Osteocyte (in vitro differentiated cells): ENCODE data around the gene CEP135. TPM values are rescaled to one million over a fixed set of nuclear protein-coding genes. Genes with fewer than 3 reads are reported as not detected.

Experiments used
- DNase-seq: peaks from one replicate; pipeline ENCODE4 v3.0.0; 2021; ENCODE audit warnings: mixed read lengths; ENCODE audit not compliant: unreplicated experiment; ENCODE audit errors: extremely low spot score
- H3K27ac Mint-ChIP-seq: one replicate; pipeline ENCODE4 v1.8.0; 2021; ENCODE audit warnings: mild to moderate bottlenecking, mixed read lengths; ENCODE audit not compliant: unreplicated experiment
- H3K27me3 Mint-ChIP-seq: one replicate; pipeline ENCODE4 v1.8.0; 2021; ENCODE audit warnings: mixed read lengths; ENCODE audit not compliant: unreplicated experiment
- H3K36me3 Mint-ChIP-seq: one replicate; pipeline ENCODE4 v1.8.0; 2021; ENCODE audit warnings: mixed read lengths; ENCODE audit not compliant: unreplicated experiment
- H3K4me1 Mint-ChIP-seq: one replicate; pipeline ENCODE4 v1.8.0; 2021; ENCODE audit warnings: mixed read lengths; ENCODE audit not compliant: unreplicated experiment
- H3K4me3 Mint-ChIP-seq: one replicate; pipeline ENCODE4 v1.8.0; 2021; ENCODE audit warnings: mild to moderate bottlenecking, moderate library complexity, mixed read lengths; ENCODE audit not compliant: unreplicated experiment
- H3K9me3 Mint-ChIP-seq: one replicate; pipeline ENCODE4 v1.8.0; 2021; ENCODE audit warnings: mixed read lengths; ENCODE audit not compliant: unreplicated experiment
- total RNA-seq: library from RNA; stranded (reverse); gene quantifications from 2 replicates; pipeline ENCODE4 v1.2.1, GENCODE V29; 2021
- TF ChIP-seq, protein P1 (sequence below): fragments of 200-600 bp; sonication (generic); IDR thresholded peaks from 2 replicates; pipeline ENCODE4 v1.5.0; 2021; ENCODE audit warnings: antibody characterized with exemption, mild to moderate bottlenecking, moderate library complexity

Gene CEP135
- total RNA-seq, 1 donor from 2014 or later: 11.8 TPM

DNA sequence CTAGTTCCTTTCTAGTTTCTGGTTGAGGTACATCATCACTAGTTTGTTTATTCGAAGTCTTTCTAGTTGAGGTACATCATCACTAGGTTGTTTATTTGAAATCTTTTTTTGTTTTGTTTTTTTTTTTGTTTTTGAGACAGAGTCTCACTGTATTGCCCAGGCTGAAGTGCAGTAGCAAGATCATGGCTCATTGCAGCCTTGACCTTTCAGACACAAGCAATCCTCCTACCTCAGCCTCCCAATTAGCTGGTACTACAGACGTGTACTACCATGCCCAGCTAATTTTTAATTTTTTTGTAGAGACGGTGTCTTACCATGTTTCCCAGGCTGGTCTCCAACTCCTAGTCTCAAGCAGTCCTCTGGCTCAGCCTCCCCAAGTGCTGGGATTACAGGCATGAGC, 54.9 kb downstream of the CEP135 start:
- no peaks in the 10 kb centered on the region for H3K27me3 Mint-ChIP-seq
- H3K9me3 Mint-ChIP-seq: peaks cover 19% of the 10 kb centered on the region
- no peak overlapping the region for H3K4me3 Mint-ChIP-seq
- no peaks in the 10 kb centered on the region for H3K4me1 Mint-ChIP-seq
- peaks cover 71% of the 10 kb centered on the region for H3K36me3 Mint-ChIP-seq
- no peak overlapping the region for H3K27ac Mint-ChIP-seq
- no peak for DNase-seq
- TF ChIP-seq, protein P1, sequence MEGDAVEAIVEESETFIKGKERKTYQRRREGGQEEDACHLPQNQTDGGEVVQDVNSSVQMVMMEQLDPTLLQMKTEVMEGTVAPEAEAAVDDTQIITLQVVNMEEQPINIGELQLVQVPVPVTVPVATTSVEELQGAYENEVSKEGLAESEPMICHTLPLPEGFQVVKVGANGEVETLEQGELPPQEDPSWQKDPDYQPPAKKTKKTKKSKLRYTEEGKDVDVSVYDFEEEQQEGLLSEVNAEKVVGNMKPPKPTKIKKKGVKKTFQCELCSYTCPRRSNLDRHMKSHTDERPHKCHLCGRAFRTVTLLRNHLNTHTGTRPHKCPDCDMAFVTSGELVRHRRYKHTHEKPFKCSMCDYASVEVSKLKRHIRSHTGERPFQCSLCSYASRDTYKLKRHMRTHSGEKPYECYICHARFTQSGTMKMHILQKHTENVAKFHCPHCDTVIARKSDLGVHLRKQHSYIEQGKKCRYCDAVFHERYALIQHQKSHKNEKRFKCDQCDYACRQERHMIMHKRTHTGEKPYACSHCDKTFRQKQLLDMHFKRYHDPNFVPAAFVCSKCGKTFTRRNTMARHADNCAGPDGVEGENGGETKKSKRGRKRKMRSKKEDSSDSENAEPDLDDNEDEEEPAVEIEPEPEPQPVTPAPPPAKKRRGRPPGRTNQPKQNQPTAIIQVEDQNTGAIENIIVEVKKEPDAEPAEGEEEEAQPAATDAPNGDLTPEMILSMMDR: no peak

DNA sequence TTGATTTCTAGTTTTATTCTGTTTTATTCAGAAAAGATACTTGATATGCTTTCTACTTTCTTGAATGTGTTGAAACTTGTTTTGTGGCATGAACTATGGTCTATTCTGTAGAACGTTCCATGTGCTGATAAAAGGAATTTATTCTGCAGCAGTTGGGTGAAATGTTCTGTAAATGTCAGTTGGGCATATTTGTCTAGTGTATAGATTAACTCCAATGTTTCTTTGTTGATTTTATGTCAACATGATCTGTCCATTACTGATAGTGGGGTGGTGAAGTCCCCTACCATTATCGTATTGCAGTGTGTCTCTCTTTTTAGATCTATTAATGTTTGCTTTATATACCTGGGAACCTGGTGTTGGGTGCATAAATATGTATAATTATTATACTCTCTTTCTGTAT, 55.5 kb downstream of the CEP135 start:
- DNase-seq: no peak
- H3K27ac Mint-ChIP-seq: no peak overlapping the region
- no peak overlapping the region for H3K4me3 Mint-ChIP-seq
- TF ChIP-seq, protein P1: no peak
- H3K27me3 Mint-ChIP-seq: no peaks in the 10 kb centered on the region
- H3K36me3 Mint-ChIP-seq: peaks cover 67% of the 10 kb centered on the region
- peaks cover 19% of the 10 kb centered on the region for H3K9me3 Mint-ChIP-seq
- no peaks in the 10 kb centered on the region for H3K4me1 Mint-ChIP-seq

DNA sequence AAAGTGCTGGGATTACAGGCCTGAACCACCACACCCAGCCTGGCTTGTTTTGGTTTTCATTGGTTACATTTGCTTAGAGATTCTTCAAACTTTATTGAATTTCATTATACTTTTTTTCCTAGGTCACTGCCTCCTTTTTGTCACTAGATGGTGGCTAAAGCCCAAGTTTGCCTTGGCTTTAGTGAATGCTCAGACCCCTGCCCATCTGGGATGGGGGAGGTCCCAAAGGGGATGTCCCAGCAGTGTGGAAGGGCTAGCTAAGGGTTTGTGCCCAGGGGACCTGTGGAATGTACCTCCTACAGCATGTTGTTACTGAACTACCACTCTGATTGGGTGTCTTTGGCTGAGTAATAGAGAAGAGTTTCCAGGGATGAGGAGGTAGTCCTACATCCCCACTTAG, 58.4 kb downstream of the CEP135 start:
- Mint-ChIP-seq H3K27me3 (no peaks in the 10 kb centered on the region), H3K27ac (no peak overlapping the region), H3K36me3 (peaks cover 64% of the 10 kb centered on the region), H3K4me3 (no peak overlapping the region), H3K4me1 (no peaks in the 10 kb centered on the region), H3K9me3 (peaks cover 9% of the 10 kb centered on the region)
- TF ChIP-seq, protein P1: no peak
- no peak for DNase-seq

DNA sequence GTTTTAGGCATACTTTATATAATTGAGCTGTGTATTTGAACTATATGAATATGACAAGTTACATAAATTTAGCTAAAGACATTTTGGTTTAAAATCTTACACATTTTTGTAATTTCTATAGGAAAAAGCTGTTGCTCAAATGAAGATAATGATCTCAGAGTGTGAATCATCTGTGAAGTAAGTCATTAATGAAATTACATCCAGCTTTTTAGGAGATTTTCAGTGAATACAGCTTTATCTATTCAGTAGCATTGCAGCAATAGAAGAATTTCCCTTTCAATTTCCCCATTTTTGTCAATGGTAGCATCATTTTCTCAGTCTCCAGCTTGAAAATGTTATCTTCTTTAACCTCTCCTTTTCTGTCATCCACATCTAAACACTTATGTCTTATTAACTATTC, 59.5 kb downstream of the CEP135 start:
- peaks cover 65% of the 10 kb centered on the region for H3K36me3 Mint-ChIP-seq
- H3K4me3 Mint-ChIP-seq: no peak overlapping the region
- H3K4me1 Mint-ChIP-seq: no peaks in the 10 kb centered on the region
- no peak for DNase-seq
- peaks cover 4% of the 10 kb centered on the region for H3K9me3 Mint-ChIP-seq
- TF ChIP-seq, protein P1: no peak
- no peak overlapping the region for H3K27ac Mint-ChIP-seq
- H3K27me3 Mint-ChIP-seq: no peaks in the 10 kb centered on the region

DNA sequence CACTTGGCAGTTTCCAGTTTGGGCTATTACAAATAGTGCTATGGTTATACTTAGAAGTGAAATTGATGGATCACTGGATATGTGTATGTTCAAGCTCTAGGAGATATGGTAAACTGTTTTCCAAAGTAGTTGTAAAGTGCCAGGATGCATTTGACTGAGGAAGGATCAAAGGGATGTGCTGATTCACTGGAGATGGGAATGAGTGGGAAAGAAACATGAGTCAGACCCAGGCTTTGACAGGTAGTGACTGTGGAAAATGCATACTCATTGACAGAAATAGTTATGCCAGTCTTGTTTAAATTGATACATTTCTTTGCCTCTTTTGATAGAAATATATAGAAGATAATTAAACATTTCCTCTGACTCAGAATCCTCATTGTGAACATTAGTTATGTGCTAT, 77.9 kb downstream of the CEP135 start:
- Mint-ChIP-seq H3K4me3 (no peak overlapping the region), H3K27me3 (no peaks in the 10 kb centered on the region), H3K27ac (no peak overlapping the region), H3K36me3 (peaks cover 28% of the 10 kb centered on the region), H3K4me1 (no peaks in the 10 kb centered on the region), H3K9me3 (no peaks in the 10 kb centered on the region)
- TF ChIP-seq, protein P1: no peak
- DNase-seq: no peak
